Forelimb muscle (tissue), 1 donor: Measurements from ENCODE around the gene IPO7. TPM values are rescaled to one million over a fixed set of nuclear protein-coding genes. Genes with fewer than 3 reads are reported as not detected.

Experiments used
- DNase-seq: peaks from one replicate; pipeline ENCODE4 v3.0.0-alpha.2; 2013; ENCODE audit warnings: low read depth
- polyA plus RNA-seq: library from polyadenylated mRNA; unstranded; fragments of 120-200 nt; gene quantifications from one replicate; pipeline ENCODE4 v1.2.1, GENCODE V29; 2013; ENCODE audit not compliant: insufficient read length

The IPO7 gene
- polyA plus RNA-seq, 1 donor = 97.8 TPM

DNA sequence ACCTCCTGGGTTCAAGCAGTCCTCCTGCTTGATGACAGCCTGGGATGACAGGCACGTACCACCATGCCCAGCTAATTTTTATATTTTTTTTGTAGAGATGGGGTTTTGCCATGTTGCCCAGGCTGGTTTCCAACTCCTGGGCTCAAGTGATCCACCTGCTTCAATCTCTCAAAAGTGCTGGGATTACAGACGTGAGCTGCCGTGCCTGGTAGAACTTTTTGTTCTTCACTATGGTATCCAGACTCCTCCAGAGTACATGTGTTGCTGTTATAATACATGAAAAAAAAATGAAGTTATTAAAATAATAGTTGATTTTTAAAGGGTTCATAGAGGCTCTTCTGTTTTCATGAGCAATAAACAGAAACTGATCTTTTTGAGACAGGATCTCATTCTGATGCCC, 105.9 kb downstream of the IPO7 start:
- DNase-seq = no peak

DNA sequence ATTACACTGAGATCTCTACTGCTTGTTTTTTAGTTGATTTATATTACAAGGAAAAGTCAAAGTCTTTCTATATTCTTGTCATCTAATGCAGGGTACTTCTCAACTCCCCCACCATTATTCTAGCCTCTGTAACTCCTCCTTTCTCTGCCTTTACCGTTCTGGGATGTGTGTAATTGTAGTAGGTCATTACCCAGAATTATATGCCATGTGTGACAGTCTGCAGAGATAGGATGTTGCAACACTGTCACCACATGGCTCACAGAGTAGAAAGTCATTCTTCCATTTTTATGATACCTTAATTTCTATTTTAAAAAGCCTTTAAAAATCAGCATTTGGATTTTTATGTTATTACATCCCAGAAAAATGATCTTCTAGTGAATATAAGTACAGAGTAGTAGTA, 109.0 kb downstream of the IPO7 start:
- DNase-seq = no peak

DNA sequence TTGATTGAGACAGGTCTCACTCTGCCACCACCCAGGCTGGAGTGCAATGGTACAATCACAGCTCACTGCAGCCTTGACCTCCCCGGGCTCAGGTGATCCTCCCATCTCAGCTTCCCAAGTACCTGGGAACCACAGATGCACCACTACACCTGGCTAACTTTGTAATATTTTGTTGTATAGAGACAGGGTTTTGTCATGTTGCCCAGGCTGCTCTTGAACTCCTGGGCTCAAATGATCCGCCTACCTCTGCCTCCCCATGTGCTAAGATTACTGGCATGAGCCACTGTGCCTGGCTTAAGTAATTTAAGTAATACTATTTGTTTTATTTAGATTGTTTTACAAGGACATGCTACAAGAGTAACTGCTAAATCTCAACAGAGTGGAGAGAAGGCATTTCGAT, 109.9 kb downstream of the IPO7 start:
- DNase-seq = no peak

DNA sequence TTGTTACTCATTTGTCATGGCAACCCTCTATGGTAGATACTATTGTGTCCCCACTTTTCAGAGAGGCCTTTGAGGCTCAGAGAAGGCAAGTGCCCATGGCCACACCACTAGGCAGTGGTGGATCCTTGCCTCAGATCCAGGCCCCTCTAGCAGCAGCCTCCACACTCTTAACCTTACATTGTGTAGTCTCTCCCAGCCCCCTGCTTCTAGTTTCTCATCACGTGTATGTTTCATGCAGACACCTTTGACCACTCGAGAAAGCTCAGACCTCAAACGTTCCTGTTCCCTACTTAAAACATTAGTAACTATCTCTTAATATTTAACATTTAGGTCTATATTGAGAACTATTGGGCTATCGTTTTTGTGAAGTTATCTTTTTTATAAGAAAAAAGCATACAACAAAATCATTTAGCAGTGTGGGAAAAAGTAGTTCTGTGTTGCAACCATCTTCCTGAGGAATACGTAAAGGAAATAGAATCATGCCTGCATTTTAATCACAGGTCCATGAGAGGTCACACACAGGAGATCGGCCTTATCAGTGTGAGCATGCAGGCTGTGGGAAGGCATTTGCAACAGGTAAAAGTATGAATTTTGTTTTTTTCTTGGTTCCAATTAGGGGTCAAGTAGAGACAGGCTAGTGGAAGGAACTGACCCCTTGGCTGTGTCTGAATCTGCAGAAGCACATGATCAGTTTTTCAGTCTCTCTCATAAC, 111.5 kb downstream of the IPO7 start:
- DNase-seq = no peak

Other genes with a start within 250 kb of the IPO7 start
- 59.3 TPM for gene DENND5A, start 119.3 kb upstream of the IPO7 start, polyA plus RNA-seq
- gene TMEM41B, start 70.1 kb upstream of the IPO7 start, polyA plus RNA-seq = 15.8 TPM
- gene ZNF143, start 76.4 kb downstream of the IPO7 start, polyA plus RNA-seq = 13.7 TPM
- gene WEE1, start 189.0 kb downstream of the IPO7 start, polyA plus RNA-seq = 35.0 TPM